ENCODE measurements around the gene ST6GALNAC1. TPM values are rescaled to one million over a fixed set of nuclear protein-coding genes. Genes with fewer than 3 reads are reported as not detected.

Gene ST6GALNAC1
- polyA plus RNA-seq, 1 experiment, result not detected

- Histone ChIP-seq H3K27me3 (ENCODE audit: control insufficient read depth, insufficient read depth, low read length) (peaks cover 11% of the 10 kb centered on the region), H3K27ac (ENCODE audit: low read depth, low read length) (no peak overlapping the region), H3K4me3 (ENCODE audit: low read depth, low read length) (no peak overlapping the region), H3K9me3 (ENCODE audit: control insufficient read depth, insufficient read depth, low read length) (peaks cover 10% of the 10 kb centered on the region)
- ChIA-PET CTCF (no interaction called here), POLR2A (no interaction called here)
- TF ChIP-seq, protein P1, sequence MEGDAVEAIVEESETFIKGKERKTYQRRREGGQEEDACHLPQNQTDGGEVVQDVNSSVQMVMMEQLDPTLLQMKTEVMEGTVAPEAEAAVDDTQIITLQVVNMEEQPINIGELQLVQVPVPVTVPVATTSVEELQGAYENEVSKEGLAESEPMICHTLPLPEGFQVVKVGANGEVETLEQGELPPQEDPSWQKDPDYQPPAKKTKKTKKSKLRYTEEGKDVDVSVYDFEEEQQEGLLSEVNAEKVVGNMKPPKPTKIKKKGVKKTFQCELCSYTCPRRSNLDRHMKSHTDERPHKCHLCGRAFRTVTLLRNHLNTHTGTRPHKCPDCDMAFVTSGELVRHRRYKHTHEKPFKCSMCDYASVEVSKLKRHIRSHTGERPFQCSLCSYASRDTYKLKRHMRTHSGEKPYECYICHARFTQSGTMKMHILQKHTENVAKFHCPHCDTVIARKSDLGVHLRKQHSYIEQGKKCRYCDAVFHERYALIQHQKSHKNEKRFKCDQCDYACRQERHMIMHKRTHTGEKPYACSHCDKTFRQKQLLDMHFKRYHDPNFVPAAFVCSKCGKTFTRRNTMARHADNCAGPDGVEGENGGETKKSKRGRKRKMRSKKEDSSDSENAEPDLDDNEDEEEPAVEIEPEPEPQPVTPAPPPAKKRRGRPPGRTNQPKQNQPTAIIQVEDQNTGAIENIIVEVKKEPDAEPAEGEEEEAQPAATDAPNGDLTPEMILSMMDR (IDR thresholded peaks at IDR 0.05; ENCODE audit: low read depth, low read length), result no peak
- no peak for DNase-seq (ENCODE audit: low read depth, low spot score)
Observed at GRCh38 chr17:76650504-76650903, 6.9 kb upstream of the ST6GALNAC1 start.

DNA sequence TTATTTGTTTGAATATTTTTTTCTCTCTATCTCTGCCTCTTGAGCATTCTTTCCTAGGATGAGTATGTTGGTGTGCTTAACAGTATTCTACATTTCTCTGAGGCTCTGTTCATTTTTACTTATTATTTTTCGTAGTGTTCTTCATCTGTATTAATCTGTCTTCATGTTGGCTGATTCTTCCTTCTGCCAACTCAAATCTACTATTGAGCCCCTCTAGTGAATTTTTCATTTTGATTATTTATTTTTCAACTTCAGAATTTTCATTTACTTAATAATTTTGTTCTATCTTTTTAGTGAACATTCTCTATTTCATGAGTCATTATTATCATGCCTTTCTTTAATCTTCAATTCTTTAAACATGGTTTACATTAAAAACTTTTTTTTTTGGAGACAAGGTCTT lies 3.2 kb upstream of the ST6GALNAC1 start:
- ChIA-PET POLR2A (no interaction called here), CTCF (interaction anchor here (1.4 kb wide), 1 partner anchor 22 kb away, joined by 5 read pairs; no protein-coding TSS in a partner anchor)
- Histone ChIP-seq H3K27me3 (ENCODE audit: control insufficient read depth, insufficient read depth, low read length) (peaks cover 16% of the 10 kb centered on the region), H3K9me3 (ENCODE audit: control insufficient read depth, insufficient read depth, low read length) (peaks cover 1% of the 10 kb centered on the region; the same call in 1 of the 2 replicates), H3K27ac (ENCODE audit: low read depth, low read length) (no peak overlapping the region), H3K4me3 (ENCODE audit: low read depth, low read length) (no peak overlapping the region)
- TF ChIP-seq, protein P1 (IDR thresholded peaks at IDR 0.05; ENCODE audit: low read depth, low read length), result no peak
- no peak for DNase-seq (ENCODE audit: low read depth, low spot score)

- Histone ChIP-seq H3K27me3 (ENCODE audit: control insufficient read depth, insufficient read depth, low read length) (peaks cover 15% of the 10 kb centered on the region), H3K4me3 (ENCODE audit: low read depth, low read length) (no peak overlapping the region), H3K9me3 (ENCODE audit: control insufficient read depth, insufficient read depth, low read length) (no peaks in the 10 kb centered on the region), H3K27ac (ENCODE audit: low read depth, low read length) (no peak overlapping the region)
- POLR2A ChIA-PET, result no interaction called here
- no peak for DNase-seq (ENCODE audit: low read depth, low spot score)
- CTCF ChIA-PET, result interaction anchor here (1.4 kb wide), 1 partner anchor 21 kb away, joined by 5 read pairs; no protein-coding TSS in a partner anchor
- TF ChIP-seq, protein P1 (IDR thresholded peaks at IDR 0.05; ENCODE audit: low read depth, low read length), result no peak
Observed at GRCh38 chr17:76645481-76645880, 1.9 kb upstream of the ST6GALNAC1 start.

DNA sequence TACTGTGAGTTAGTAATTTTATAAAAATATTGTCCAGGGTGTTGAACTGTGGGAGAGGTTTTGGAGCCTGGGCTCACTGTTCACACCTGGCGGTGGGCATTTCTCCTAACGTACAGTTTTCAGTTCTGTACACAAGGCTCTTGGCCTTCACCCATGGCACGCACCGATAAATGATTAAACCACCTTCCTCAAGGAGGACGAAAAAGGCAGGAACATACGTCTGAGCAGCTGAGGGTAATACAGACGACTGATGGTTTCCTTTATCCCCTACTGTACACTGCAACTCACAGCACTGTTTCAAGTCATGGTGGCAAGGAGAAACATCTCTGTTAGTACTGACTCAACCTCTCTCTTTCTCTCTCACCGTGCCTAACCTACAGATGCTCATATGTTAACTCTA lies 1.4 kb upstream of the ST6GALNAC1 start:
- no peak for DNase-seq (ENCODE audit: low read depth, low spot score)
- CTCF ChIA-PET, result no interaction called here
- TF ChIP-seq, protein P1 (IDR thresholded peaks at IDR 0.05; ENCODE audit: low read depth, low read length), result no peak
- POLR2A ChIA-PET, result no interaction called here
- Histone ChIP-seq H3K27me3 (ENCODE audit: control insufficient read depth, insufficient read depth, low read length) (peaks cover 14% of the 10 kb centered on the region), H3K4me3 (ENCODE audit: low read depth, low read length) (no peak overlapping the region), H3K9me3 (ENCODE audit: control insufficient read depth, insufficient read depth, low read length) (no peaks in the 10 kb centered on the region), H3K27ac (ENCODE audit: low read depth, low read length) (no peak overlapping the region)

DNA sequence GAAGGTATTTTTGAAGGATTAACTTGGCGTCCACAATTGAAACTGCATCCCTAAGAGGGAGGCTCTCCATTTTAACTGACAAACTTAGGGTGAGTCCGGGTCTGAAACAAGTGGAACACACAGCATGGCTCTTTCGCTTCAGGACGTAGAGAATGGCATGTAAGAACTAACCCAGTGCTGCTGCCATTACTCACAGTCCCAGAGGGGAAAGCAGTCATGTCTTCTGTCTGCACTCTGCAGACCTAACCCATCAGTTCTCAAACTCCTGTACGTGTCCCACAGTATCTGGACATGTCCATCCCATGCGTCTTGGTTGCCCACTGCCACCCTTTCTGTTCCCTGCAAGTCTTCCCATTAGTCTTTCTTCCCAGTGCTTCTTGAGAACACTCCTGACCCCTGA lies 563 bp downstream of the ST6GALNAC1 start:
- no peak for DNase-seq (ENCODE audit: low read depth, low spot score)
- TF ChIP-seq, protein P1 (IDR thresholded peaks at IDR 0.05; ENCODE audit: low read depth, low read length), result no peak
- ChIA-PET POLR2A (no interaction called here), CTCF (interaction anchor here (1.4 kb wide), 1 partner anchor 38 kb away, joined by 3 read pairs; no protein-coding TSS in a partner anchor)
- Histone ChIP-seq H3K4me3 (ENCODE audit: low read depth, low read length) (no peak overlapping the region), H3K27me3 (ENCODE audit: control insufficient read depth, insufficient read depth, low read length) (peaks cover 14% of the 10 kb centered on the region), H3K9me3 (ENCODE audit: control insufficient read depth, insufficient read depth, low read length) (no peaks in the 10 kb centered on the region), H3K27ac (ENCODE audit: low read depth, low read length) (no peak overlapping the region)

Measured in AG04450 (cell line).